ENCODE measurements around the gene ATF7.
"Not testable (repeated sequence)": the region's sequence is repeated elsewhere in the genome, so short reads cannot be mapped to it uniquely, and the experiment has no call there.

ATF7 gene

GRCh38 chr12:53625373-53625945, 723 bp downstream of the ATF7 start:
- DNase-seq: no peak

GRCh38 chr12:53624956-53625355, 1.2 kb downstream of the ATF7 start:
- peak; percentile 11 for DNase-seq

- peak; percentile 15 for DNase-seq
Observed at GRCh38 chr12:53624458-53624857, 1.7 kb downstream of the ATF7 start.

GRCh38 chr12:53623548-53624385, 2.4 kb downstream of the ATF7 start:
- peak; percentile 44 for DNase-seq

- DNase-seq: no peak
Observed at GRCh38 chr12:53622724-53623123, 3.5 kb downstream of the ATF7 start.

GRCh38 chr12:53618275-53618674, 7.9 kb downstream of the ATF7 start:
- no peak for DNase-seq

GRCh38 chr12:53617700-53618099, 8.5 kb downstream of the ATF7 start:
- DNase-seq: no peak

GRCh38 chr12:53616950-53617349, 9.2 kb downstream of the ATF7 start:
- DNase-seq: no peak

- DNase-seq: no peak
Observed at GRCh38 chr12:53613821-53614220, 12.4 kb downstream of the ATF7 start.

GRCh38 chr12:53612978-53613377, 13.2 kb downstream of the ATF7 start:
- no peak for DNase-seq

GRCh38 chr12:53611304-53611703, 14.9 kb downstream of the ATF7 start:
- DNase-seq: no peak

GRCh38 chr12:53606688-53607087, 19.5 kb downstream of the ATF7 start:
- not testable (repeated sequence) for DNase-seq

- no peak for DNase-seq
Observed at GRCh38 chr12:53604581-53604980, 21.6 kb downstream of the ATF7 start.

- peak; percentile 24 for DNase-seq
Observed at GRCh38 chr12:53603804-53604203, 22.4 kb downstream of the ATF7 start.

GRCh38 chr12:53603196-53603595, 23.0 kb downstream of the ATF7 start:
- peak; percentile 32 for DNase-seq

- DNase-seq: peak; percentile 29
Observed at GRCh38 chr12:53602176-53602864, 23.9 kb downstream of the ATF7 start.

- peak; percentile 62 for DNase-seq
Observed at GRCh38 chr12:53601296-53601847, 24.8 kb downstream of the ATF7 start.

- DNase-seq: no peak
Observed at GRCh38 chr12:53600490-53601295, 25.5 kb downstream of the ATF7 start.

GRCh38 chr12:53599579-53599978, 26.6 kb downstream of the ATF7 start:
- peak; percentile 23 for DNase-seq

- not testable (repeated sequence) for DNase-seq
Observed at GRCh38 chr12:53598971-53599370, 27.2 kb downstream of the ATF7 start.

- no peak for DNase-seq
Observed at GRCh38 chr12:53596920-53597363, 29.2 kb downstream of the ATF7 start.

- peak; percentile 19 for DNase-seq
Observed at GRCh38 chr12:53594897-53595615, 31.1 kb downstream of the ATF7 start.

Data from midbrain (tissue), 1 donor.